Measurements from ENCODE around the gene TPM2. TPM values are rescaled to one million over a fixed set of nuclear protein-coding genes. Genes with fewer than 3 reads are reported as not detected.

TPM2 gene
- total RNA-seq, 1 donor from 2014 or later: 515 TPM

DNA sequence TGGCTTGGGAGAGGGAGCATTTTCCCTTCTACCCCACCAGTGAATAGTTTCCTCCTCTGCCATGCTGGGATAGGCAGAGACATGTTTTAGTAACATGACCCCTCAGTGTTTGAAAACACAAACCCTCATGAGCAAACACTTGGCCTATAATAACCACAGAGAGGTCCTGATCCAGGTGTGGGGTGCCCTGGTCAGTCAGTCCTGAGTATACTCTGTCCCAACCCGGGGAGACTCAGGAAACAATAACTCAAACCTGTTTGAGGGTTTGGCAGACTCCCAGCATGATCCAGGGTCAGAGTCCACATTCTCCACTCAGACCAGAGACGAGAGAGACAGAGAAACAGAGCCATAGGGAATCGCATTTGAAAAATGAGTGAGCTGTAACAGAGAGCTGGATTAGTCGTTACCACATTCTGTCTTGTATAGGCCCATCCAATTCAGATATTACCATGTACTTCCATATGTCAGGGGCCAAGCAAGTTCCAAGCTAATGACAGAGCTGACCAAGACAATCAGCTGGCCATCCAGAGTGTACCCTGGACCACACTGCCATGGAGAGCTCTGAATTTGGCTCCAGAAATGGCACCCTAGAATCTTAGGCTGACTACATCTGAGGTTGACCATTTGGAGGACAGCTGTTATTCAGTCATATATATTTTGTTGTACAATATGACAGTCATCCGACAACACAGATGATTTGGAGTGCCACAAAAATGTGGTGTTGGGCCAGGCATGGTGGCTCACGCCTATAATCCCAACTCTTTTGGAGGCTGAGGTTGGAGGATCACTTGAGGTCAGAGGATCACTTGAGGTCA is 20.2 kb downstream of the TPM2 start:
- peak overlapping the region; percentile 92 for H3K27ac Mint-ChIP-seq (ENCODE audit: unreplicated experiment)
- no peaks in the 10 kb centered on the region for H3K36me3 Mint-ChIP-seq (ENCODE audit: unreplicated experiment)
- DNase-seq (ENCODE audit: extremely low spot score, unreplicated experiment): no peak
- TF ChIP-seq, protein P1, sequence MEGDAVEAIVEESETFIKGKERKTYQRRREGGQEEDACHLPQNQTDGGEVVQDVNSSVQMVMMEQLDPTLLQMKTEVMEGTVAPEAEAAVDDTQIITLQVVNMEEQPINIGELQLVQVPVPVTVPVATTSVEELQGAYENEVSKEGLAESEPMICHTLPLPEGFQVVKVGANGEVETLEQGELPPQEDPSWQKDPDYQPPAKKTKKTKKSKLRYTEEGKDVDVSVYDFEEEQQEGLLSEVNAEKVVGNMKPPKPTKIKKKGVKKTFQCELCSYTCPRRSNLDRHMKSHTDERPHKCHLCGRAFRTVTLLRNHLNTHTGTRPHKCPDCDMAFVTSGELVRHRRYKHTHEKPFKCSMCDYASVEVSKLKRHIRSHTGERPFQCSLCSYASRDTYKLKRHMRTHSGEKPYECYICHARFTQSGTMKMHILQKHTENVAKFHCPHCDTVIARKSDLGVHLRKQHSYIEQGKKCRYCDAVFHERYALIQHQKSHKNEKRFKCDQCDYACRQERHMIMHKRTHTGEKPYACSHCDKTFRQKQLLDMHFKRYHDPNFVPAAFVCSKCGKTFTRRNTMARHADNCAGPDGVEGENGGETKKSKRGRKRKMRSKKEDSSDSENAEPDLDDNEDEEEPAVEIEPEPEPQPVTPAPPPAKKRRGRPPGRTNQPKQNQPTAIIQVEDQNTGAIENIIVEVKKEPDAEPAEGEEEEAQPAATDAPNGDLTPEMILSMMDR (IDR thresholded peaks at IDR 0.05): no peak
- H3K4me1 Mint-ChIP-seq (ENCODE audit: unreplicated experiment): peaks cover 59% of the 10 kb centered on the region
- no peak overlapping the region for H3K4me3 Mint-ChIP-seq (ENCODE audit: unreplicated experiment)
- no peaks in the 10 kb centered on the region for H3K27me3 Mint-ChIP-seq (ENCODE audit: unreplicated experiment)
- H3K9me3 Mint-ChIP-seq (ENCODE audit: unreplicated experiment): no peaks in the 10 kb centered on the region

DNA sequence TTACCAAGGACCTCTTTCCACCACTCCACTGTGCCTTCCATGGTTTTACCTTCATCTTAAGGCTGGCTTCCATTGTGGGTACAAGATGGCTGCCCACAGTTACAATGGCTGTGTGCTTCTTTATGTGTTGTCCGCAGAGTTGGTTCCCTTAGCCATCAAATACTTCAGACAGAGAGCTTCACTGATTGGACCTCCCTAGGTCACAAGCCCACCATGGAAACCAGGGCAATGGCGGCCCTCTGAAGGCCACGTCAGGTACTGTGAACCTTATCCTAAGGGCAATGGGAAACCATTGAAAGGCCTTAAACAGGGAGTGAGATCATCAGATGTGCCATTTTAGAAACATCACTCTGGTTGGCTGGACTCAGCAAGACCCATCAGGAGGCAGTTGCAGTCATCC is 21.8 kb downstream of the TPM2 start:
- no peaks in the 10 kb centered on the region for H3K9me3 Mint-ChIP-seq (ENCODE audit: unreplicated experiment)
- H3K4me1 Mint-ChIP-seq (ENCODE audit: unreplicated experiment): peaks cover 56% of the 10 kb centered on the region

DNA sequence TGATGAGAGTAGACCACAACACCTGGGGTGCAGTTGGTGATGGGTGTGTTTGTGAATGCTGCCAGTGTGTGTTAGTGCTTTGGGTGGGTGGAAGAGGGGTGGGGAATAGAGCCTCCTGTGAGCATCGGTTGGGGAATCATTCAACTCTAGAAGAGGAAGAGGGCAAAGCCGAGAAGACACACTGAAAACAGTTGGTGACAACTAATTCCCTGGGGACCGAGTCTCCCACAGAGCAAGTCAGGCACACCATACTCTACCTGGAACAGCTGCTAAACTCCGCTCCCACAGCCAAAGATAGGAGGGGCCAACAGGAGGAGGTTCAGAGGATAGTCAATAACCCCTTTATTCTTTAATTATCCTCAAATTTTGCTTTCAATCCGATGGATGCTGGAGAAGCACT is 23.2 kb downstream of the TPM2 start:
- H3K9me3 Mint-ChIP-seq (ENCODE audit: unreplicated experiment): no peaks in the 10 kb centered on the region

More for the DNA sequence above, 21.8 kb downstream of the TPM2 start:
- TF ChIP-seq, protein P1 (IDR thresholded peaks at IDR 0.05): no peak
- H3K27me3 Mint-ChIP-seq (ENCODE audit: unreplicated experiment): no peaks in the 10 kb centered on the region
- no peak overlapping the region for H3K4me3 Mint-ChIP-seq (ENCODE audit: unreplicated experiment)
- H3K36me3 Mint-ChIP-seq (ENCODE audit: unreplicated experiment): no peaks in the 10 kb centered on the region
- DNase-seq (ENCODE audit: extremely low spot score, unreplicated experiment): no peak
- peak overlapping the region; percentile 92 for H3K27ac Mint-ChIP-seq (ENCODE audit: unreplicated experiment)

DNA sequence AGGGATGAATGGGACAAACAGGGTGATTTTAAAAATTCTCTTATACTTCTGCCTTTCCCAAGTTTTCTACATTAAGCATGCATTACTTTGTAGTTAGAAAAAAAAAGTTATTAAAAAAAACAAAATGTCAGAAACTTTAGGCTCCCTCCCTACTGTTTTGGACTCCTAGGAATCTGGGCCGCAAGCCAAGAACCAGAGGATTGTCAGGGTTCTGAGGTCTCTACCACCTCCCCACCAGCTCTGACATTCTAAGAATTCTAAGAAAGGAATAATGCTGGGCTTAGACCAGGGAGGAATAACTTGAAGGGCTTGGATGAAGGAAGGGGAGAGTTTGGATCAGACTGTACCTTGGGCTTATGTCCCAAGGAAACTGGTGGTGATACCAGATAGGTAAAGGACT is 23.7 kb downstream of the TPM2 start:
- Mint-ChIP-seq H3K27ac (ENCODE audit: unreplicated experiment) (peak overlapping the region; percentile 56), H3K36me3 (ENCODE audit: unreplicated experiment) (no peaks in the 10 kb centered on the region), H3K27me3 (ENCODE audit: unreplicated experiment) (no peaks in the 10 kb centered on the region), H3K9me3 (ENCODE audit: unreplicated experiment) (no peaks in the 10 kb centered on the region), H3K4me1 (ENCODE audit: unreplicated experiment) (peaks cover 70% of the 10 kb centered on the region), H3K4me3 (ENCODE audit: unreplicated experiment) (peak overlapping the region; percentile 57)
- TF ChIP-seq, protein P1 (IDR thresholded peaks at IDR 0.05): no peak
- DNase-seq (ENCODE audit: extremely low spot score, unreplicated experiment): no peak

More for the DNA sequence above, 23.2 kb downstream of the TPM2 start:
- Mint-ChIP-seq H3K27ac (ENCODE audit: unreplicated experiment) (no peak overlapping the region), H3K4me3 (ENCODE audit: unreplicated experiment) (no peak overlapping the region), H3K27me3 (ENCODE audit: unreplicated experiment) (no peaks in the 10 kb centered on the region), H3K36me3 (ENCODE audit: unreplicated experiment) (no peaks in the 10 kb centered on the region), H3K4me1 (ENCODE audit: unreplicated experiment) (peaks cover 67% of the 10 kb centered on the region)
- TF ChIP-seq, protein P1 (IDR thresholded peaks at IDR 0.05): no peak
- DNase-seq (ENCODE audit: extremely low spot score, unreplicated experiment): no peak

DNA sequence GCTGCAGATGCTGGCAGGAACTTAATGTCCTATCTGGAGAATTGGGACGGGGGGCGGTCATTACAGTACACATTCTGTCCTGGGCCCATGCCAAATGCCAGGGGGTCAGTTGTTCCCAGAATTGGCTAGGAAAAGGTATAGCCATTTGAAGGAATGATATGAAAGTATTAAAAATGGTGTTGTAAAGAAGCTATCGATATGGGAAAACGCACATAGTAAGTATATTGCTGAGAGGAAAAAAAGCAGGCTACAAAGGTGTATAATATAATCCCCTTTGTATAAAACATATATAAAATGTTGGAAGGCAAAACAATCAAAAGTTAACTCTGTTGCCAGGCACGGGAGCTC is 24.3 kb downstream of the TPM2 start:
- Mint-ChIP-seq H3K9me3 (ENCODE audit: unreplicated experiment) (no peaks in the 10 kb centered on the region), H3K27ac (ENCODE audit: unreplicated experiment) (peak overlapping the region; percentile 79), H3K27me3 (ENCODE audit: unreplicated experiment) (no peaks in the 10 kb centered on the region), H3K4me1 (ENCODE audit: unreplicated experiment) (peaks cover 74% of the 10 kb centered on the region), H3K36me3 (ENCODE audit: unreplicated experiment) (peaks cover 5% of the 10 kb centered on the region), H3K4me3 (ENCODE audit: unreplicated experiment) (peak overlapping the region; percentile 75)
- TF ChIP-seq, protein P1 (IDR thresholded peaks at IDR 0.05): no peak
- DNase-seq (ENCODE audit: extremely low spot score, unreplicated experiment): no peak

Measured in osteocyte (in vitro differentiated cells).